NCI-H226 (cell line): Measurements from ENCODE around the gene AFF3.
"Not testable (repeated sequence)": the region's sequence is repeated elsewhere in the genome, so short reads cannot be mapped to it uniquely, and the experiment has no call there.

Source experiments
- DNase-seq: peaks from one replicate; pipeline ENCODE4 v3.0.0-alpha.2; 2015

The AFF3 gene, protein sequence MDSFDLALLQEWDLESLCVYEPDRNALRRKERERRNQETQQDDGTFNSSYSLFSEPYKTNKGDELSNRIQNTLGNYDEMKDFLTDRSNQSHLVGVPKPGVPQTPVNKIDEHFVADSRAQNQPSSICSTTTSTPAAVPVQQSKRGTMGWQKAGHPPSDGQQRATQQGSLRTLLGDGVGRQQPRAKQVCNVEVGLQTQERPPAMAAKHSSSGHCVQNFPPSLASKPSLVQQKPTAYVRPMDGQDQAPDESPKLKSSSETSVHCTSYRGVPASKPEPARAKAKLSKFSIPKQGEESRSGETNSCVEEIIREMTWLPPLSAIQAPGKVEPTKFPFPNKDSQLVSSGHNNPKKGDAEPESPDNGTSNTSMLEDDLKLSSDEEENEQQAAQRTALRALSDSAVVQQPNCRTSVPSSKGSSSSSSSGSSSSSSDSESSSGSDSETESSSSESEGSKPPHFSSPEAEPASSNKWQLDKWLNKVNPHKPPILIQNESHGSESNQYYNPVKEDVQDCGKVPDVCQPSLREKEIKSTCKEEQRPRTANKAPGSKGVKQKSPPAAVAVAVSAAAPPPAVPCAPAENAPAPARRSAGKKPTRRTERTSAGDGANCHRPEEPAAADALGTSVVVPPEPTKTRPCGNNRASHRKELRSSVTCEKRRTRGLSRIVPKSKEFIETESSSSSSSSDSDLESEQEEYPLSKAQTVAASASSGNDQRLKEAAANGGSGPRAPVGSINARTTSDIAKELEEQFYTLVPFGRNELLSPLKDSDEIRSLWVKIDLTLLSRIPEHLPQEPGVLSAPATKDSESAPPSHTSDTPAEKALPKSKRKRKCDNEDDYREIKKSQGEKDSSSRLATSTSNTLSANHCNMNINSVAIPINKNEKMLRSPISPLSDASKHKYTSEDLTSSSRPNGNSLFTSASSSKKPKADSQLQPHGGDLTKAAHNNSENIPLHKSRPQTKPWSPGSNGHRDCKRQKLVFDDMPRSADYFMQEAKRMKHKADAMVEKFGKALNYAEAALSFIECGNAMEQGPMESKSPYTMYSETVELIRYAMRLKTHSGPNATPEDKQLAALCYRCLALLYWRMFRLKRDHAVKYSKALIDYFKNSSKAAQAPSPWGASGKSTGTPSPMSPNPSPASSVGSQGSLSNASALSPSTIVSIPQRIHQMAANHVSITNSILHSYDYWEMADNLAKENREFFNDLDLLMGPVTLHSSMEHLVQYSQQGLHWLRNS (N-terminal part only)

DNA sequence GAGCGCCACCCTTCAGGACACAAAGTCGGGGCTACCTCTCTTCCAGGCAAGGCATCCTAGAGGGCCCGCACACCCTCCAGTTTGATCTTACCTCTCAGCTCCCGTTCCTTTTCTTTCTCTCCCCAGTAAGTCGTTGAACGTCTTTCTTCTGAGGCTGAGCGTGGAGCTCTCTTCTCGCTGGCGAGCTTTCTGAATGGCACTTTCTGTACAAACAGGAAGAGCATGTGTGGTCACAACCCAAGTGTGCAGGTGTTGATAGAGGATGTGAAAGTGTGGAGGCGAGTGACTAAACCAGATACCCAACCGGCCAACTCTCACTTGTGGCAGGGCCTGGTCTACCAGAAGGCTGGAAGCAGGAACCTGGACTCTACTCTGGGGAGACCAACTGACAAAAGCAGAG is at the start of gene AFF3:
Gene AFF3 (minus strand): TSS at position 198 of the 400 bp plus-strand sequence. CDS start 38,136 bp downstream, outside the sequence.
- DNase-seq = no peak

DNA sequence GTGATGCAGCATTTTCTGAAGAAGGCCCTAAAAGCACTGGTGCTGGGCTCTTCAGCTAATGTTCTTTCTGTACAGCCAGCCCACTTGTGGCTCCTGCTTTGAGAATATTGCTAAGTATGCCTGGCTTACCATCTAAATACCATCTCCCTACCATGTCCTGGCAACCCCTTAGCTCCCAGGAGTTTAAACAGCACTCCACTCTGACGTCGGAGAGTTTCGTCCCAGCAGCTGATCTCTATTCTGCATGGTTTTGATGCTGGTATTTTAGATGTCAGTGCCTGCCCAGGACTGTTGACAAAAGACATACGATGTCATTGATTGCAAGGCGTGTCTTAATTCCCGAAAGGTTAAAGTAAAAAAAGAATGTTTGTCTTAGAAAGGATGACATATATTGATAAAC is 47.0 kb upstream of the AFF3 start:
- DNase-seq = no peak

DNA sequence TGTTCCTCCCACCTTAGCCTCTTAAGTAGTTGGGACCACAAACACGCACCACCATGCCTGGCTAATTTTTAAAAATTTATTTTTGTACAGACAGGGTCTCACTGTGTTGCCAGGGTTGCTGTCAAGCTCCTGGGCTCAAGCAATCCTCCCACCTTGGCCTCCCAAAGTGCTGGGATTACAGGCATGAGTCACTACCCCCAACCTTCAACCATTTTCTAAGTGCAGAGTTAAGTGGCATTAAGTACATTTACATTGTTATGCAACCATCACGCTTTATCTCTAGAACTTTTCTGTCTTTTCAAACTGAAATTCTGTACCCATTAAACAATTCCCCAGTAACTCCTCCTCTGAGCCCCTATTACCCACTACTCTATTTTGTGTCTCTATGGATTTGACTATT is 45.9 kb upstream of the AFF3 start:
- DNase-seq = peak; percentile 44

DNA sequence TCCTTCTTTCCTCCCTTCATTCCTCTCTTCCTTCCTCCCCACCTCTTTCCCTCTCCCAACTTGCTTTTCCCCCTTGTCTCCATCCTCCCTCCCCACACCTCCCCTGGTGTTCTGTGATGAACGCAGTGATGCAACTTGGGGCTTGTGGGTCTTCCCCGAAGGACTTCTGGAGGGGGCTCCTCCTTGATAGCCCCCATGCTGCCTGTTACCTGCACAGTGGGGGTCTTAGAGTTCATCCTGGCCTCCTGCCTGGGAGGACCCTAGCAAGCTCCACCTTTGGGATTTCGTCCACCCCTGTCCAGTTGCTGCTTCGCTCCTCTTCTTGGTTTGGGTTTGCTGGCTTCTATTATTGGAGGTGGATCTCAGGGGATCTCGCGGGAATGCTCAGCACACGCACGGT is 43.7 kb upstream of the AFF3 start:
- DNase-seq = no peak

DNA sequence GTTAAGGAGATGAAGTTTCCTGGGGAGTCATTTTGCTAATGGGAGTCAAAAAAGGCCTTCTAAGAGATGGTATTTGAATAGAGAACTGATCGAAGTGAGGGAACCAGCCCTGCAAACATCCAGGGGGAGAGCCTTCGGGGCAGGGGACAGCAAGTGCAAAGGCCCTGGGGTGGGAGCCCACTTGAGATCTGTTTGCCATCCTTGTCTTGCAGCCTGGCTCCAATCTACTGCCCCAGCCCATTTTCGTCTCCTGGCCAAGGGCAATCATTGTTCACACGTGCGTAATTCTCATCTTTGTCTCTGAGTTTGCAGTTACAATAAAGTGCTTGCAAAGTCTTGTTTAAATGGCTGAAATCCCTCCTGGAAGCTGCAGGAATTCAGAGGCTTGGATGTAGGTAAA is 43.1 kb upstream of the AFF3 start:
- no peak for DNase-seq

DNA sequence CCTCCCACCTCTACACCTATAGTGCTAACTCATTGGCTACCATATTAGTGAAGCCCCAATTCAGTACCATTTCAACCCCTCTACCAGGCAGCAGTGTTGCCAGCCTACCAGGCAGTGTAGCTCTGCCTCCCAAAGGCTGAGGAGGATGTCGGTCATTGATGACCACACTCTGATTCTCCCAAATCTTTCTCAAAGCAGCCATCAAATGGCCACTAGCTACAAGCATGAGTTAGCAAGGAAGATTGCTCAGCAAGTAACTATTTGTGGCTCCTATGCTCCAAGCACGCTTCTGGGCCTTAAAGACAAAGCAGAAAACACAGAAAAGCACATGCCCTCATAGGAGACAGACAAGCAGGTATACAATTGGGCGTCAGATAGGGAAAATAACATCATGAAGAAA is 42.7 kb upstream of the AFF3 start:
- no peak for DNase-seq

DNA sequence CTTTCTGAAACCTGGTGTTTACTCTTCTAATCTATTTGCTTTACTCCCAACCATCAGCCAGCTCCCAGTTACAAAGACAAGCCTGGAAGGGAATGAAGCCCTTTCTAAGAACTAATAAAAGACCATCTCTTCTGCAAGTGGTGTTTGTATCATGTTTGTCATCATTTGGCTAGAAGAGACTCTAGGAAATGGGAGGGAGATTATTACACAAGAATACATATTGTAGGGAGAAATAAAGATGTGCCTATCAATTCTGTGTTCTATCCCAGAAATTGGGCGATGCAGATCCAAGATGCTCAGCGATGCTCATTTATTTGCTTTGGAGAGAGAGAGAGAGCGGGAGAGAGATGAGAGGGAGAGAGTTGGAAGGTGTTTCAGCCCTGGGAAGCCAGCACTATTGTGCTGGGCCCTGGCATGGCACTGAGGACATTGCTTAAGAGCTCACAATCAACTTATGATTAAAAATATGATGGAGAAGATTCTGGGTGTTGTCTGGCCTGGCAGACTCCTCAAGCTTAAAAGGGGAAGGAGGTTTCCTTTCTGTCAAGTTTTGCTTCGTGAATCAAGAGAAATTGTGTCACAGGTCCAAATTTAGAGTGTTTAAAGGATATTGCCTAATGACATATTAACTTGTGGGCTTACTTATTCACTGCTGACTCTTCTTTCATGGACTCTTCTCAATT is 41.8 kb upstream of the AFF3 start:
- no peak for DNase-seq

DNA sequence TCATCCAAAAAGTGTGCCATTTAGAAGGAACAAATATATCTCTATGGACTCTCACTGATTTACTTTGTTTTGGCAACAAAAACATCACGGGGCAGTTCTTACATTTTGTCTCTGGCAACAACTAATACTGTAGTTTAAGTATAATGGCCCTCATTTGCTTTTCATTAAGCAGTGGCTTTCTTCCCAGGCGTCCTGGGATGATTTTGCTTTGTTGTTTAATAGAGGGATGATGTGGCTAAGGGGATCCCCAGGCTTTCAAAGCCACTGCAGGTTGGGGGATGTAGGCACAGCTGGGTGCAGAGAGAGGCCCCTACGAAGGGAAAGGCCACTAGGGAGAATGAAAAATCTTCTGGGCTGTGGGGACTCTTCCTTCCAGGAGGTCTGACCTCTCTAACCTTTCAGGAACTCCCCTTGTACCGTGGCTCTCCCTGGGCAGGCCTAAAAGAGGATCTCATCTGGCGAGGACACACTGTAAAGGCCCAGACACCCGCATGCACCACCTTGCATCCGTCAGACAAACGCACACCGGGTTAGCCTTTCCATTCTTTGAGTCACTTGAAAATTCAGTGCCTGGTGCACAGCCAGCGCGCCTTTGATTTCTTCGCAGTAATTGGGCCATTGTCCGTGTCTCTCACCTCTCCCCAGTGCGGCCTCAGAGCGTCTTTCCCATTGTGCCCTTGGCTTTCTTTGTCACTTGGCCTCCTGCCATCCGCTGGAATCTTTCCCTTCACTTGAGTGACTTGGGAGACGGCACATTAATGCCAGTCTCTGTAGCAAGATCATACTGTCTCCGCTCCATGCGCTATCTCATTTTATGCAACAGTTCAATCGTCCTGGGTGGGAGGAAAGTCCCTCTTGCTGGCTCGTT is 40.3 kb upstream of the AFF3 start:
- no peak for DNase-seq

DNA sequence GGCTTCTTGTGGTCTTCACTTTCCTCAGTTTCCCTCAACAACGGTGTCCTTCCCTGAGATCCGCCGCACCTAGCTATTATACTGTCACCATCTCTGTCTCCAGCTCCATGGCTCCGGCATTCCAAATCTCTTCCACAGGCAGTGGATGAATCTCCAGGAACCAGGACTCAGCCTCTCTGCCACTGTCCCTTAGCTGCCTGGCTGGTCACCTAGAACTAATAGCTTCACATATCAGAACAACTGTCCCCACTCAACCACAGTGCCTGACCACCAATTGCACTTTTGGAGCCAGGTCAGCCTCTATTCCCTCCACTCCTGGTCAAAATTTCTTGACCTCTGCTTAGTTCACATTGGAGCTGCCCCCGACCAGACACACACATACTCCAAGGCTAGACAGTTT is 38.1 kb upstream of the AFF3 start:
- no peak for DNase-seq

DNA sequence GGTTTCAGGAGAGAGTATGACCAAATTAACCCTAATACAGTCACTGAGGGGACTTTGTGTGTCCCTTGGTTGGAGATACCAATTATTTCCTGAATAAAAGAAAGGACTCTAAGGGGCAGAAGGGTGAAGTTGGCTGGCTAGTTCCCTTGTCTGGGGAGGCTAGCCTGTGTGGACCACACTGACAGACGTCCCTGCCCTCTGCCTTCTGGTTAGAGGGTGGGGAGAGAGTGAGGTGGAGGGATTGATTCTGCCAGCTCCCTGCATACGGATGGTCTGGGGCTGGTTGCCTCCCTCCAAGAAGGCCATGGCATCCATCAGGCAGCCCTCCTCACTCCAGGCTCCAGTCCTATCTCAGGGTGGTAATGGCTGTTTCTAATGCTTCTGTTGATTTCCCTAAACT is 37.4 kb upstream of the AFF3 start:
- DNase-seq = no peak

DNA sequence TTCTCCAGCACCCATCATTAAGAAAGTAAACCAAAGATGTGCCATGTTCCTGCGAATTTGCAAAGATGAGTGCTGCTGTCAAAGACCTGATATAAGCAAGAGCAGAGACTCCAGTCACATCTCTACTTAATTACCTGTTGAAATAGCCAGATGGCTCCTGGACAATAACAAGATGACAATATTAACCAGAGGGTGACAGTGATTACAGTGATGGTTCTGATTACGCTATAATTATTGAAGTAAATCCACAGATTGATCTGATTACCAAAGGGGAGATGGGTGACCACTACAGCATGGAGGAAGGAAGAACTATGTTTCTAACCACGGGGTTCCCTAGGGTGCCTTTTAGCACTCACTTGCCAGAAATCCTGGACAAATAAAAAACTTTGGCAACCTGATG is 36.5 kb upstream of the AFF3 start:
- DNase-seq = no peak

DNA sequence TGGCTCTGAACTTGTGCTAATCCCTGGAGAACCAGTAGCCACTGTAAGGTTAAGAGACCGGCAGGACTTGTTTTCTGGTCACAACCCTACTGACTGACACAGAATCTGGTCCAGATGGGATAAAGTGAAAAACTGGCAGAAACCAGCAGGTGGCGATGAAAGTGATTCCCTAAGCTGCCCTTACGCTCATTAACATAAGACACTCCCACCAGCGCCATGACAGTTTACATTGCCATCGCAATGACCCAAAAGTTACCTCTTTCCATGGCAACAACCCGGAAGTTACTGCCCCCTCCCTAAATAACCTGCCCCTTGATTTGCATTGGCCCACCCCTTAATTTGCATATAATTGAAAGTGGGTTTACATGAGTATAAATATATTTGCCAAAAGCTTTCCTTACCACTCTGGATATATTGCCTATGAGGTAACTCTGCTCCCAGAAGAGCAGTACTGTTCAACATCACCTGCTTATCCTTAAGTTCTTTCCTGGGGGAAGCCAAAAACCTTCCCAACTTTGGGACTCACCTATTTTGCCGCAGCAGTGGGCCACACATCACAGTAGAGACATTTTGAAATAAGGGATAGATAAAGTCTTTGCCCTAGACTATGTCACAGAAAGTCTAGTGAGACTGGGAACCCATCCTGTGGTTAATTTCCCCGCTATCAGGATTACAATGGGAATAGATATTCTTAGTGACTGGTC is 35.8 kb upstream of the AFF3 start:
- DNase-seq = peak; percentile 59

DNA sequence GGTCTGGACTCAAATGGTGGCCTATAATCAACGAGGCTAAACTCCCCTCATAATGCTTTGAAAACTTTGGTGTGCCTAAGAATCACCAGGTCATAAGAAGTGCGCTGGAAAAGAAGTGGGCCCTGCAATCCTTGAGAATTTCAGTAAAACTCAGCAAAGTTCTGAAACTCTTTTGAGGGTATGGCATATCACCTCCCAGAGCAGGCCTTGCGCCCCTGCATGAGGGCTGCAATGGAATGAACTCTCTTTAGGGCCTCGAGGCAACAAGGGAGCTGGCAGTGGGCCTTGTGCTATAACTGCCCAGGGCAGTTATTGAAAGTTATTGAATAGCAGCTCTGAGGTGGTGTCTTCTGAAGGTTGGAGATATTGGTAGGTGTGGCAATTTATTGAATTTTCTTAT is 34.5 kb upstream of the AFF3 start:
- DNase-seq = no peak

DNA sequence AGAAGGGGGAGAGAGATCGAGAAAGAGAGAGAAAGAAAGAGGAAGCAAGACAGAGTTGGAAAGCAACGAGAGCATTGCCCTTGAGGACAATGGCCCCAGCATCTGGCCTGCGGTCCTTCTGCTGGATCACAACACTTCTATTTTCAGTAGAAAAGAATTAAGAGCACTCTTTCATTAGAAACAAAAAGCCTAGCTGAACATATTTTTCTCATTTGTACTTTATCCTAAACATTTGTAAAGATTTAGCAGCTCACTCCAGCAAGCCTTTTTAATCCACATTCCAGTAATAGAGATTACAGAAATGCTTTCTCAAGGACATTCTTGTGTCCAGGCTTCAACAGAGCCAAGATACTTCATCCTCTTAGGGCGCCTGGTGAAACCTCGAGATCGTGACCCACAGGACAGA is 31.6 kb upstream of the AFF3 start:
- DNase-seq = no peak

DNA sequence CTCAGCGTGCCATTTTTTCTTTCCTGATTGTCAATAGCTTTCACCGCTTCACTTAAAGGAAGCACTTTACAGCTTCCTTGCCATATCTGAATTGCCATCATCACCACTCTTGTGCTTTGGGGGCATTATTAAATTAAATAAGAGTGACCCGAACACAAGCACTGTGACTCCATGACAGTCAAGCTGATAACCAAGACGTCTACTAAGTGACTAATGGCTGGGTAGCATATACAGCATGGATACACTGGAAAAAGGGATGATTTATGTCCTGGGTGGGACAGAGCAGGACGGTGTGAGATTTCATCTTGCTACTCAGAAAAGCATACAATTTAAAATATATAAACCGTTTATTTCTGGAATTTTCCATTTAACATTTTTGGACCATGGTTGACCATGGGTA is 24.3 kb upstream of the AFF3 start:
- no peak for DNase-seq

DNA sequence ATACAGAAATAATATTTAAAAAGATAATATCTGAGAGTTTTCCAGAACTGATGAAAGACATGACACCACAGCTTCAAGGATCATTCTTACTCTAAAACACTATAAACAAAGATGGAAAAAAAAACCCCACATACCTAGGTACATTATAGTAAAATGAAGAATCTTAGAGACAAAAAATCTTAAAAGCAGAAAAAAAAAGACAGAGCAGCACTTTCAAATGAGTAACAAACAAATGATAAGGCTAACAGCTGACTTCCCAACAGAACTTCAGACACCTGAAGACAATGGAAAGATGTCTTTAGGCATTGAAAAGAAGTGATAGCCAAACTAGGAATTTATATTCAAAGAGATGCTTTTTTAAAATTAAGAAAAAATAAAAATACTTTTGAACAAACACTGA is 21.2 kb upstream of the AFF3 start:
- DNase-seq = no peak

DNA sequence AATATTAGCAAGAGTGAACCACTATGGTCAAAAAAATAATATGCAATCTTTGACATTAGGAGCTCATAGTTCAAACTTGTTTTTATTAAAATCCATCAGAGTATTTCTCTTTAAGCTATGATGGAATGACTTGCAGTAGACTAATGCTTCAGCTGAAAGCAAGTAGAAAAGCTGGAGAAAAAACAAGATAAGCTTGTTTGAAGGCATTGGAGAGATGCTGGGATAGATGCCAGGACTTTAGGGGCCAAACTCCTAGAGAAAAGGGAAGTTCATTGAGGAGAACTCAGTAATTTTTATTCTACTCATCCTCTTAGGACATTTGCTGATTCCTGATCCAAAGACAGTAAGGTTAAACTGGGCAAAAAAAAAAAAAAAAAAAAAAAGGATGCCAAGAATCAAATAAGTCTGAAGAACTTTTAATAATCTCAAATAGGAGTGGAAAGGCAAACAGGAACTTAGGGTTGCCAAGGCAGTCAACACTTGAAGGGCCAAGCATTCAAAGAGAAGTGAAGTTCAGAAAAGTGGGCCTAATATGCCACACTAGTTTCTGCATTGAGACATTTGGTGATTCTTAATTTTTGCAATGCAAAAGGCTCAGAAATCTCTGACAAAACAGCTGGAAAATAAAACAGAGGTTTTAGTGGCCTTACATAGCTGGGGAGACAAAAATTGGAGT is 19.7 kb upstream of the AFF3 start:
- no peak for DNase-seq

DNA sequence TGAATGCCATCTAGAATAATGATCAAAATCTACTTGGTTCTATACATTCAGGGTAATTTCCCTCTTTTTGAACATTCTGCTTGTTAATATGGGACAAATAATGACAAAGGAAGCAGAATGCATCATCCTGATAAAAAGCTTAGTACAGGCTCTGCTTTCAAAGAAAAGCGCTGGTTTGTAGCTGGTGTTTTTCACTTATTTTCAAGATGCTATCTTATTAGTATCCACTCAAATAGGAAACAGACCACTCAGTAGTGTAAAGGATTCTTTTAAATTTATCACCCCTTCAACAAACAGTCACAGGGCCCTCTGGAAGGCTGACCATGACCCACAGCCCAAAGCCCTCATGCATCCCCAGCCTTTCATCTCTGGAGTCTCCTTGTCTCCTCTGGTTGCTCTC is 18.0 kb upstream of the AFF3 start:
- DNase-seq = no peak

DNA sequence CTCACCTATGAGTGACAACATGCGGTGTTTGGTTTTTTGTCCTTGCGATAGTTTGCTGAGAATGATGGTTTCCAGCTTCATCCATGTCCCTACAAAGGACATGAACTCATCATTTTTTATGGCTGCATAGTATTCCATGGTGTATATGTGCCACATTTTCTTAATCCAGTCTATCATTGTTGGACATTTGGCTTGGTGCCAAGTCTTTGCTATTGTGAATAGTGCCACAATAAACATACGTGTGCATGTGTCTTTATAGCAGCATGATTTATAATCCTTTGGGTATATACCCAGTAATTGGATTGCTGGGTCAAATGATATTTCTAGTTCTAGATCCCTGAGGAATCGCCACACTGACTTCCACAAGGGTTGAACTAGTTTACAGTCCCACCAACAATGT is 9.4 kb upstream of the AFF3 start:
- not testable (repeated sequence) for DNase-seq

DNA sequence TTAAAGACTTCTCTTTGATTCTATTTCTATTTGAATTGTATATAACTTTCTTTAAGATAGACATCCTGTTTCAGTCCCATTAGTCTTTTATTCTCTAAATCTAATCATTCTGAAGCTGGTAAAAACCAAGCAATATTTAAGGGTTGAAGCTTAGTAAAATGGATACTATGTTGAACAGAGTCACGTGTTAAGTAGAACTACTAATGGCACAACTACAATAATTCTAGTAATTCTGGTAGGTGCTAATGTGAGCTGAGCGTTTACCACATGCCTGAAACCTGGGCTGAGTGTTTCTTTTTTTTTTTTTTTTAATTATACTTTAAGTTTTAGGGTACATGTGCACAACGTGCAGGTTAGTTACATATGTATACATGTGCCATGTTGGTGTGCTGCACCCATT is 8.9 kb upstream of the AFF3 start:
- DNase-seq = no peak

DNA sequence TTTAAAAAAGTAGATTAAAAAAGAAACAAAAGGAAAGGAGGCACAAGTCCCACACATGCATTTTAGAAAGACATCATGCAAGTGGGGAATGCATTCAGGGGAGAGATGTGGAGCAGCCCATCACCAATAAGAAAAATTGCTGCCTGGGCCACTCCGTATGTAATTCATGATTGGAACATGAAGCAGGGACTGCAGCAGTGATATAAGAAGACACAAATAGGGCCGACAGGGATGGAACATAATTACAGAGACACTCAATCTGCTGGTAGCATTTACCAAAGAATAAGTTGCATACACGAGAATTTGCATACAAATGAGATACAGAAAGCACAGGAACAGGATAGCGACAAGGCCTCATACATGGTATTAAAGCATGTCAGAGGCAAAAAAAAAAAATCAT is 6.5 kb upstream of the AFF3 start:
- DNase-seq = no peak
